Glutamatergic neuron (in vitro differentiated cells): ENCODE data around the gene PXK. TPM values are rescaled to one million over a fixed set of nuclear protein-coding genes. Genes with fewer than 3 reads are reported as not detected.

Source experiments
- DNase-seq: peaks from one replicate; pipeline ENCODE4 v3.0.0; 2022
- H3K27ac Mint-ChIP-seq: one replicate; pipeline ENCODE4 v1.8.0; 2020; ENCODE audit warnings: mild to moderate bottlenecking, mixed read lengths, inconsistent platforms; ENCODE audit not compliant: unreplicated experiment
- H3K27me3 Mint-ChIP-seq: one replicate; pipeline ENCODE4 v1.8.0; 2020; ENCODE audit warnings: mild to moderate bottlenecking, moderate library complexity, mixed read lengths, inconsistent platforms; ENCODE audit not compliant: unreplicated experiment
- H3K36me3 Mint-ChIP-seq: one replicate; pipeline ENCODE4 v1.8.0; 2020; ENCODE audit warnings: mild to moderate bottlenecking, mixed read lengths, inconsistent platforms; ENCODE audit not compliant: unreplicated experiment
- H3K4me1 Mint-ChIP-seq: one replicate; pipeline ENCODE4 v1.8.0; 2020; ENCODE audit warnings: mild to moderate bottlenecking, low read depth, mixed read lengths, inconsistent platforms; ENCODE audit not compliant: unreplicated experiment
- H3K4me3 Mint-ChIP-seq: one replicate; pipeline ENCODE4 v1.8.0; 2020; ENCODE audit warnings: mild to moderate bottlenecking, mixed read lengths, inconsistent platforms; ENCODE audit not compliant: unreplicated experiment
- H3K9me3 Mint-ChIP-seq: one replicate; pipeline ENCODE4 v1.8.0; 2020; ENCODE audit warnings: mild to moderate bottlenecking, moderate library complexity, mixed read lengths, inconsistent platforms; ENCODE audit not compliant: unreplicated experiment
- CTCF ChIP-seq: fragments of 200-600 bp; sonication (generic); IDR thresholded peaks from one replicate; pipeline ENCODE4 v1.5.0; 2021; ENCODE audit not compliant: partially characterized antibody, unreplicated experiment
- total RNA-seq: library from RNA; stranded (reverse); fragmentation: NEBNext Ultra II Directional; extraction: Animal tissue kit (Norgen Biotek cat#: 25700); gene quantifications from one replicate; pipeline ENCODE4 v1.2.1, GENCODE V29; 2021; ENCODE audit not compliant: unreplicated experiment

PXK gene
- total RNA-seq, 1 donor from 2014 or later = 14.0 TPM

- no peaks in the 10 kb centered on the region for H3K36me3 Mint-ChIP-seq
- no peak overlapping the region for H3K4me3 Mint-ChIP-seq
- H3K4me1 Mint-ChIP-seq = no peaks in the 10 kb centered on the region
- no peaks in the 10 kb centered on the region for H3K9me3 Mint-ChIP-seq
- no peak for TF ChIP-seq CTCF
- no peak for DNase-seq
- peaks cover 2% of the 10 kb centered on the region for H3K27me3 Mint-ChIP-seq
- H3K27ac Mint-ChIP-seq = no peak overlapping the region
Observed at GRCh38 chr3:58377168-58377567, 44.5 kb downstream of the PXK start.

- DNase-seq = no peak
- H3K4me3 Mint-ChIP-seq = no peak overlapping the region
- H3K36me3 Mint-ChIP-seq = no peaks in the 10 kb centered on the region
- no peak overlapping the region for H3K27ac Mint-ChIP-seq
- no peak for TF ChIP-seq CTCF
- peaks cover 2% of the 10 kb centered on the region for H3K27me3 Mint-ChIP-seq
- H3K9me3 Mint-ChIP-seq = no peaks in the 10 kb centered on the region
- no peaks in the 10 kb centered on the region for H3K4me1 Mint-ChIP-seq
Observed at GRCh38 chr3:58377750-58378149, 45.1 kb downstream of the PXK start.

- TF ChIP-seq CTCF = no peak
- Mint-ChIP-seq H3K27ac (no peak overlapping the region), H3K36me3 (no peaks in the 10 kb centered on the region), H3K4me3 (no peak overlapping the region), H3K27me3 (peaks cover 2% of the 10 kb centered on the region), H3K4me1 (peaks cover 3% of the 10 kb centered on the region), H3K9me3 (no peaks in the 10 kb centered on the region)
- no peak for DNase-seq
Observed at GRCh38 chr3:58379351-58380073, 46.8 kb downstream of the PXK start.

GRCh38 chr3:58383476-58383875 lies 50.8 kb downstream of the PXK start:
- DNase-seq = no peak
- TF ChIP-seq CTCF = no peak
- peaks cover 22% of the 10 kb centered on the region for H3K4me1 Mint-ChIP-seq
- H3K4me3 Mint-ChIP-seq = no peak overlapping the region
- H3K27ac Mint-ChIP-seq = no peak overlapping the region
- H3K27me3 Mint-ChIP-seq = peaks cover 2% of the 10 kb centered on the region
- H3K36me3 Mint-ChIP-seq = no peaks in the 10 kb centered on the region
- no peaks in the 10 kb centered on the region for H3K9me3 Mint-ChIP-seq

GRCh38 chr3:58383904-58384303 lies 51.2 kb downstream of the PXK start:
- H3K9me3 Mint-ChIP-seq = no peaks in the 10 kb centered on the region
- DNase-seq = no peak
- H3K36me3 Mint-ChIP-seq = no peaks in the 10 kb centered on the region
- H3K4me1 Mint-ChIP-seq = peaks cover 25% of the 10 kb centered on the region
- no peak overlapping the region for H3K27ac Mint-ChIP-seq
- H3K4me3 Mint-ChIP-seq = no peak overlapping the region
- TF ChIP-seq CTCF = no peak
- H3K27me3 Mint-ChIP-seq = peaks cover 2% of the 10 kb centered on the region
